Activated gamma-delta T cell treated with Interleukin-2 at 50 U/mL for 16 hours (primary cell): ENCODE measurements around the gene SLC2A5.

ENCODE experiments used
- DNase-seq: peaks from one replicate; pipeline ENCODE4 v3.0.0-alpha.2; 2020

SLC2A5 gene

GRCh38 chr1:9059891-9060744, 9.3 kb downstream of the SLC2A5 start:
- no peak for DNase-seq

- DNase-seq = no peak
Measured at GRCh38 chr1:9058465-9058864, 11.0 kb downstream of the SLC2A5 start.

- no peak for DNase-seq
Measured at GRCh38 chr1:9057851-9058250, 11.6 kb downstream of the SLC2A5 start.

- DNase-seq = no peak
Measured at GRCh38 chr1:9052272-9053049, 17.0 kb downstream of the SLC2A5 start.

- DNase-seq = no peak
Measured at GRCh38 chr1:9051379-9051778, 18.1 kb downstream of the SLC2A5 start.

GRCh38 chr1:9050803-9051202, 18.6 kb downstream of the SLC2A5 start:
- DNase-seq = no peak

- DNase-seq = no peak
Measured at GRCh38 chr1:9048551-9048950, 20.9 kb downstream of the SLC2A5 start.

GRCh38 chr1:9047019-9047418, 22.4 kb downstream of the SLC2A5 start:
- no peak for DNase-seq

GRCh38 chr1:9045861-9046510, 23.4 kb downstream of the SLC2A5 start:
- DNase-seq = no peak

GRCh38 chr1:9044236-9044635, 25.2 kb downstream of the SLC2A5 start:
- DNase-seq = no peak

GRCh38 chr1:9042272-9042671, 27.2 kb downstream of the SLC2A5 start:
- no peak for DNase-seq

- DNase-seq = no peak
Measured at GRCh38 chr1:9041116-9041779, 28.2 kb downstream of the SLC2A5 start.

GRCh38 chr1:9040659-9041030, 28.8 kb downstream of the SLC2A5 start:
- DNase-seq = no peak

GRCh38 chr1:9039761-9040658, 29.4 kb downstream of the SLC2A5 start:
- DNase-seq = no peak

GRCh38 chr1:9038881-9039760, 30.3 kb downstream of the SLC2A5 start:
- DNase-seq = no peak

GRCh38 chr1:9038338-9038650, 31.1 kb downstream of the SLC2A5 start:
- DNase-seq = no peak

GRCh38 chr1:9037476-9038337, 31.7 kb downstream of the SLC2A5 start:
- DNase-seq = no peak

- DNase-seq = no peak
Measured at GRCh38 chr1:9035226-9035625, 34.2 kb downstream of the SLC2A5 start.

GRCh38 chr1:9033363-9033762, 36.1 kb downstream of the SLC2A5 start:
- no peak for DNase-seq
